Measurements from ENCODE around the gene FSCN2. TPM values are rescaled to one million over a fixed set of nuclear protein-coding genes. Genes with fewer than 3 reads are reported as not detected.

Gene FSCN2
- polyA plus RNA-seq, 1 donor (not counting 4 experiments of a cell fraction or from before 2014, with no cell fraction given) = not detected

DNA sequence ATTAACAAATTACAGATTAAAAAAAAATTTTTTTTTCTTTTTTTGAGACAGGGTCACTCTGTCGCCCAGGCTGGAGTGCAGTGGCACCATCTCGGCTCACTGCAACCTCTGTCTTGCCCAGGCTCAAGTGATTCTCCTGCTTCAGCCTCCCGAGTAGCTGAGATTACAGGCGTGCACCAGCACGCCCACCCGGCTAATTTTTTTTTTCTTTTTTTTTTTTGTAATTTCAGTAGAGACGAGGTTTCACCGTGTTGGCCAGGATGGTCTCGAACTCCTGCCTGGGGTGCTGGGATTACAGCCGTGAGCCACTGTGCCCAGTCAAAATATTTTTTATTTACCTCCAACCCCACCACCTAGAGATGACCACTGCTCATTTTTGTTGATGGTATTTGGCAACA, 41.1 kb upstream of the FSCN2 start:
- no peak for FAIRE-seq

GRCh38 chr17:81487487-81488275, 40.5 kb upstream of the FSCN2 start:
- Histone ChIP-seq H3K4me1 (ENCODE audit: control insufficient read depth, extremely low read depth, insufficient read depth, low read length) (peaks cover 4% of the 10 kb centered on the region), H4K20me1 (ENCODE audit: control insufficient read depth, extremely low read depth, insufficient read depth, low read length) (no peaks in the 10 kb centered on the region), H3K27ac (ENCODE audit: control insufficient read depth, insufficient read depth, low read length) (no peak overlapping the region), H3K79me2 (ENCODE audit: control insufficient read depth, insufficient read depth, low read length) (no peaks in the 10 kb centered on the region), H3K27me3 (ENCODE audit: control insufficient read depth, extremely low read depth, insufficient read depth, low read length) (peaks cover 26% of the 10 kb centered on the region), H3K4me3 (ENCODE audit: control insufficient read depth in 2 of 3, extremely low read depth in 1 of 3, insufficient read depth in 2 of 3, low read depth in 1 of 3, low read length in 3 of 3) (peak overlapping the region; percentile 35 to 40 (median 38)), H3K4me2 (ENCODE audit: control insufficient read depth, extremely low read depth, insufficient read depth, low read depth, low read length) (peak overlapping the region; percentile 70), H2AFZ (ENCODE audit: control insufficient read depth, low read length) (peak overlapping the region; percentile 49), H3K9me3 (ENCODE audit: control insufficient read depth, low read depth, low read length) (no peaks in the 10 kb centered on the region), H3K9me1 (ENCODE audit: control insufficient read depth, extremely low read depth, insufficient read depth, low read length) (no peaks in the 10 kb centered on the region), H3K9ac (ENCODE audit: control insufficient read depth, extremely low read depth, insufficient read depth, low read length) (peak overlapping the region; percentile 56), H3K36me3 (ENCODE audit: control insufficient read depth in 2 of 2, extremely low read depth in 1 of 2, insufficient read depth in 2 of 2, low read length in 2 of 2) (no peaks in the 10 kb centered on the region)
- TF ChIP-seq, protein P1, sequence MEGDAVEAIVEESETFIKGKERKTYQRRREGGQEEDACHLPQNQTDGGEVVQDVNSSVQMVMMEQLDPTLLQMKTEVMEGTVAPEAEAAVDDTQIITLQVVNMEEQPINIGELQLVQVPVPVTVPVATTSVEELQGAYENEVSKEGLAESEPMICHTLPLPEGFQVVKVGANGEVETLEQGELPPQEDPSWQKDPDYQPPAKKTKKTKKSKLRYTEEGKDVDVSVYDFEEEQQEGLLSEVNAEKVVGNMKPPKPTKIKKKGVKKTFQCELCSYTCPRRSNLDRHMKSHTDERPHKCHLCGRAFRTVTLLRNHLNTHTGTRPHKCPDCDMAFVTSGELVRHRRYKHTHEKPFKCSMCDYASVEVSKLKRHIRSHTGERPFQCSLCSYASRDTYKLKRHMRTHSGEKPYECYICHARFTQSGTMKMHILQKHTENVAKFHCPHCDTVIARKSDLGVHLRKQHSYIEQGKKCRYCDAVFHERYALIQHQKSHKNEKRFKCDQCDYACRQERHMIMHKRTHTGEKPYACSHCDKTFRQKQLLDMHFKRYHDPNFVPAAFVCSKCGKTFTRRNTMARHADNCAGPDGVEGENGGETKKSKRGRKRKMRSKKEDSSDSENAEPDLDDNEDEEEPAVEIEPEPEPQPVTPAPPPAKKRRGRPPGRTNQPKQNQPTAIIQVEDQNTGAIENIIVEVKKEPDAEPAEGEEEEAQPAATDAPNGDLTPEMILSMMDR (optimal IDR thresholded peaks at IDR 0.05 in 1 of 3, IDR thresholded peaks at IDR 0.05 in 1 of 3, conservative IDR thresholded peaks at IDR 0.05 in 1 of 3; ENCODE audit: extremely low read depth in 1 of 3, insufficient read depth in 2 of 3, low read length in 3 of 3) = no peak
- no peak for TF ChIP-seq EZH2 (IDR thresholded peaks at IDR 0.05; ENCODE audit: low read length)
- no peak for FAIRE-seq
- DNase-seq (ENCODE audit: low read depth, low spot score) = no peak
- dilution Hi-C loops (cut with MboI; ENCODE audit: extremely low pct_ligation_motif_present, low sequenced_read_pairs) = no loop called here

More for the DNA sequence above, 41.1 kb upstream of the FSCN2 start:
- Histone ChIP-seq H3K4me2 (ENCODE audit: control insufficient read depth, extremely low read depth, insufficient read depth, low read depth, low read length) (peak overlapping the region; percentile 70), H3K4me3 (ENCODE audit: control insufficient read depth in 2 of 3, extremely low read depth in 1 of 3, insufficient read depth in 2 of 3, low read depth in 1 of 3, low read length in 3 of 3) (no peak overlapping the region), H3K9me1 (ENCODE audit: control insufficient read depth, extremely low read depth, insufficient read depth, low read length) (no peaks in the 10 kb centered on the region), H3K27me3 (ENCODE audit: control insufficient read depth, extremely low read depth, insufficient read depth, low read length) (peaks cover 26% of the 10 kb centered on the region), H4K20me1 (ENCODE audit: control insufficient read depth, extremely low read depth, insufficient read depth, low read length) (no peaks in the 10 kb centered on the region), H3K9ac (ENCODE audit: control insufficient read depth, extremely low read depth, insufficient read depth, low read length) (no peak overlapping the region), H3K79me2 (ENCODE audit: control insufficient read depth, insufficient read depth, low read length) (no peaks in the 10 kb centered on the region), H3K36me3 (ENCODE audit: control insufficient read depth in 2 of 2, extremely low read depth in 1 of 2, insufficient read depth in 2 of 2, low read length in 2 of 2) (no peaks in the 10 kb centered on the region), H3K4me1 (ENCODE audit: control insufficient read depth, extremely low read depth, insufficient read depth, low read length) (peaks cover 4% of the 10 kb centered on the region), H3K27ac (ENCODE audit: control insufficient read depth, insufficient read depth, low read length) (no peak overlapping the region), H2AFZ (ENCODE audit: control insufficient read depth, low read length) (no peak overlapping the region), H3K9me3 (ENCODE audit: control insufficient read depth, low read depth, low read length) (no peaks in the 10 kb centered on the region)
- dilution Hi-C loops (cut with MboI; ENCODE audit: extremely low pct_ligation_motif_present, low sequenced_read_pairs) = no loop called here
- TF ChIP-seq EZH2 (IDR thresholded peaks at IDR 0.05; ENCODE audit: low read length) = no peak
- TF ChIP-seq, protein P1 (optimal IDR thresholded peaks at IDR 0.05 in 1 of 3, IDR thresholded peaks at IDR 0.05 in 1 of 3, conservative IDR thresholded peaks at IDR 0.05 in 1 of 3; ENCODE audit: extremely low read depth in 1 of 3, insufficient read depth in 2 of 3, low read length in 3 of 3) = no peak
- DNase-seq (ENCODE audit: low read depth, low spot score) = no peak
